NCI-H69 (cell line): Measurements from ENCODE around the gene MRPL10.

ENCODE experiments used
- DNase-seq: peaks from one replicate; lab custom pipeline; 2025; lab: John Stamatoyannopoulos, UW

MRPL10 gene

DNA sequence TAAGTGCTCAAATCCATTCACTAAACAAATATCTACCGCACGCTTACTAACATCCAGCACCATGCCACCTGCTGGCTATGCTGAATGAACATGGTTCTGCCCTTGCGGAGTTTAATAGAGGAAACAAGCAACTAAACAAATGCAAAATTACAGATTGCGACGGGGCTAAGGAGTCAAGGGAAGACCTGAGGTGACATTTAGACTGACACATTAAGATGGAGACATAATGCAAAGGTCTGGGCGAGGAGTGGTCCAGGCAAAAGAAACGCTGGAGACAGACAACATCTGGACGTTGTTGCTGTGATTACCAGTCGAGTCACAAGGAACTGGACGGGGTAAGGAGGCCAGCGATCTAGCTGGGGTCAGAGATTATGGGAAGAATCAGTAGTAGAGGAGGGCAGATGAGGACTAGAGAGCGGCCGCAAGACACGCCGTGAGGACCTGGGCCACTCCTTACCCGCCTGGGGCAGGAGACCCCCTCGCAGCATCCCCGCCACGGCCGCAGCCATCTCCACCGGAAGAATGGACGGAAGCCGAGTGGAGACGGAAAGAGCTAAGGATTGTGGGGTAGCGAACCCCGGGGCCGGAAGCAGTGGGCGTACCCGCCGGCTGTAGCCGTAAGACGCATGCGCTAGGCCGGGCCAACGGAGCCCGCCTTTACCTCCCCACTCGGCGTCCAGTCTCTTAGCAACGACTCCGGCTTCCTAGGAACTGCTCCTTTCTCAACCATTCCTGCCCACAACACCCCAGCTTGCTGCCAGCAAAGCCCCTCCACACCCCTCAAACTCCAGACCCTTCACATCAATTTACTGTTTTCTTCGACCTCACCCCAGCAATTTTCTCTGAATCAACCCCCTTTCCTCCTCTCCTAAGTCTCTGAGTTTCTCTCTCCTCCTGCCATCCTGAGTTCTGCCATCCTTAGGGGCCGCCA lies at the start of gene MRPL10, which contains the start of gene LRRC46:
Gene MRPL10 (minus strand): TSS at position 539 of the 931 bp plus-strand sequence. CDS start 30 bp downstream, at position 509.
Gene LRRC46 (plus strand): TSS at position 668 of the 931 bp plus-strand sequence. CDS start 320 bp downstream, outside the sequence.
- peak; percentile 98 for DNase-seq

DNA sequence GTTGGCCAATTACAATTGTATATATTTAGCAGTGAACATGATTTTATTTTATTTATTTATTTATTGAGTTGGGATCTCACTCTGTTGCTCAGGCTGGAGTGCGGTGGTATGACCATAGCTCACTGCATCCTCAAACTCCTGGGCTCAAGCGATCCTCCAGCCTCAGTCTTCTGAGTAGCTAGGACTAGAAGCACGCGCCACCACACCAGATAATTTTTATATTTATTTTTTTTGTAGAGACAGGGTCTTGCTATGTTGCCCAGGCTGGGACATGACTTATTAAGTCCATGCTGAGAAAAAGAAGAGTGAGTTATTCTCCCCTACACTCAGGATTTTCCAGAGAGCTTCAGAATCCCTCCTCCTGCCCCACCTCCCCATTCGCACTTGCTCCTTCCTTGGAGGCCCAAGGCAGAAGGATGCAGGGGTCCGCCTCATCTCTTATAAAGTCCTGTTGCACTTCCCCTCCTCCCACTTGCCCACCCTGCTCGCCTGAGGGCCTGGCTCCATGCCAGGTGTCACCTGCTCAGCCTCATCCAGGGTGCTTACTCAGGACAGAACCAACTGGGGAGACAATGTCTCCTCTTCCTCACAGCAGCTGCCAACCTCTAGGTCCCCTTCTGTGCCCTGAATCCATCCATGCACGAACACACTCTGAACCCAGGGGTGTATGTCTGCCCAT lies 48.6 kb upstream of the MRPL10 start:
- DNase-seq, result peak; percentile 46

DNA sequence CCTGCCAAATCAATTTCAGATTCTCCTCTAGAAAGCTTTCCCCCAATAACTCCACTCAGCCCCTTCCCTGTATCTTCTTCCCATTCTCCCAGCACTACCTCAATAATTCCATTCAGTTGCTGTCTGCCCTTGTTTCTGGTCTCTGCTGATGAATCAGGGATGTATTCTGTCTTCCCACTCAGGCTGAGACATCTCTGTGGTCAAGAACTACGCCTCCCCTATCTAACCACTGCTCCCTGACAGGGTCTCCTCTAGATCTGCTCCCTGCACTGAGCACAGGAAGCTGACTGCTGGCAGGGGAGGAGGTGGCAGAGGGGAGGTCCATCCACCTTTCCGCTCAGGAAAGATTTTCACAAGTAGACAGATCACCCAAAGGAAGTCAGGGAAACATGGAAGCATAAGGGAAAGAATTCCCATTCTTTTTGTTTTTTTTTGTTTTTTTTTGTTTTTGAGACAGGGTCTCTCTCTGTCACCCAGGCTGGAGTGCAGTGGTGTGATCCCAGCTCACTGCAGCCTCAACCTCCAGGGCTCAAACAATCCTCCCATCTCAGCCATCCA lies 47.8 kb upstream of the MRPL10 start:
- peak; percentile 24 for DNase-seq

DNA sequence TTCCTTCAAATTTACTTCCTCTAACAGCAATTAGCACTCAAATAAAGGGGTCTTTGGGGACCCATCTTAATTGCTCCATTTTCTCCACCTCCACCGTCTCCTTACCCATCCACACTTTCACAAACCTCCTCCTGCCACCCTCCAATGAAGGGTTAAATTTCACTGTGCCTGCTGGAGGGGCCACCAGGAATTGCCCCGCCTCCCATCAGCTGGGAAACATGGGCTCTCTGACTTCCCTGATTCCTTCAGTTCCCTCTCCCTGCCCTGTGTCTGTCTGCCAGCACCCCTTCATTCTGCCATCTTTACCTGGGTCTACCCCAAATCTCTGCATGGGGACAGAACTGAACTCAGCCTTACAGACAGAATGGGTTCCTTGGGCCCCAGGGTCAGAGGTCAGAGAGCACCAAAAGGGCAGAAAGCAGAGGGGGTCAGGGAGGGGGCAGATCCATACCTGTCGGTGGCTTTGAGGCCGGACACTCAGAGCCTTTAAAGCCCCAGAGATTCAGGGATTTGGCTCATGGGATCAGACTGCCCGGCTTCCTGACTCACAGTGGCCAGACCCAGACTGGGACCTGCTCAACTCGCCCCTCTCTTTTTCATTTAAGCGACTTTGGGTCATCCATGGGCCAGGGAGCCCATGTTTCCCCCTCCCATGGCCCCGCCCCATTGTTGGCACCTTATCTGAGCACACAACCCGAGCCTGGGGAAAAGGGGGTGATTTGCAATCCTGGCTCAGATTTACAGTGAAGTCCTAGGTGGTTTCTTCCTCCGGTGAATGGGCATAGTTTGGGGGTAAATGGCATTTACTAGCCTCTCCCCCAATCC lies 47.1 kb upstream of the MRPL10 start:
- DNase-seq, result no peak

DNA sequence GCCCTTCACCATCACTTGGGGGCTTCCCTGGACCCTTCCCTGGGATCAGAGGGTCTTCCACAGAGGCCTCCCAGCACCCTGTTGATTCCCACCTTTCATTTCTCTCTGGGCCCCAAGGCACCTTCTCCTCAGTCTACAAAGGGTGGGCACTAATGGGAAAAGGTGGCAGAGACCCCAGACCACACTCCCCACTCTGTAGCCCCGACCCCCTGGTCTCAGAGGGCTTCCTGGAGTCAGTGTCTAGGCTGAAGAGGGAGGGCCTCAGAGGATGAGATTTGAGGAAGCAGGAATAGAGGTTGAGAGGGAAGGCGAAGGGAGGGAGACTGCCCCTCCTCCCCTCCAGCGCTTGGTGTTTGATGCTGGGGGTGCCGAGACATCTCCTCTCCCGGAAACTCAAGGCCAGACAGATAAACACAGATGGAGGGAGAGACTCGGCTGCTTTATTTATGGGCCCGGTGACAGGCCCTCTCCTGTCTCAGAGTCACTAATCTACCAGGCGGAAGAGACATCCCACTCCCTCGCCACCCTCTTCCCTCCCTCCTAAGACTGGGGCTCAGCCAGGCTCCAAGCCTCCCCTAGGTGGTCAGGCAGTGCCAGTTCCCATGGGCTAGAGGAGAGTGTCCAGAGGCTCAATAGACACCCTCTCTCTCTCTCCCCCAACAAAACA lies 46.2 kb upstream of the MRPL10 start:
- peak; percentile 38 for DNase-seq

DNA sequence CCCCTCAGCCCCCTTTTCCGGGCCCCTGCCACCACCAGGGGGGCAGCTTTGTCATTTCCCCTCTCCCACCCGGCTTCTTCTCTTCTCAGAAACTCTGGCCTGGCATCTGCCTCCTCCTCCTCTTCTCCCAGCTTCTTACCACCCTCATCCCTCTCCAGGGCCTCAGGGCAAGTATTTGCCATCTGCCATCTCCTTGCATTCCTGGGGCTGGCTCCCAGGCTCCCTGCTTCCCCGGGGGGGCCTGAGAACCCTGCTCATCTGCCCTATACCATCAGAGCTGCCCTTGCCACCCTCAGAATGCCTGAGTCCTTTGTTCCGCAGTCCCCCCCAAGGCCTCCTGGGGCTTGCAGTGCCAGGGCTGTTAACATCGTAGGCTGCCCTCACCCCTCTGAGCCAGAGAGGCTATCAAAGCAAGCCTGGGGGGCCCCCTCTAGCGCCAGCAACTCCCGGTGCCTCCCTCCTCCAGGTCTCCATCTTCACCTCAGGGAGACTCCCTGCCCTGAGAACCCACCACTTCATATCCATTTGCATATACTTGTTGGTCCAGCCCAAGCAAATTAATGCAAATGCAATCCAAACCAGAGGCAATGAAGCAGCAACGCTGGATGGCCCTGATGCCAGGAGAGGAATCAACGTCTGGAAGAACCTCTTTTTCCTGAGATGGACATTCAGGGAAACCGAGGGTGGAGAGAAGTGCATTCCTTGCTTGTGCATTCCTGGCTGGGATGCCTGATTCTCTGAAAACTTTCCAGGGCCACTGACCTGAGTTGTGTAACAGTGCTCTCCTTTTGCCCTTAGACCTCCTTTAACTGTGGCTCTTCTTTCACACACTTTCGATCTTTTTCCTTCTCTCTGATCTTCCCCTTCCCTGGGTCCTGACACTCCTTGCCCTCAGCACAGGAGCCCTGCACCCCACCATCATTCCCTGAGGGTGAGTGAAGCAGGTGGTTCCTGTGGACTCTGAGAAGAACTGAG lies 44.0 kb upstream of the MRPL10 start:
- peak; percentile 83 for DNase-seq

DNA sequence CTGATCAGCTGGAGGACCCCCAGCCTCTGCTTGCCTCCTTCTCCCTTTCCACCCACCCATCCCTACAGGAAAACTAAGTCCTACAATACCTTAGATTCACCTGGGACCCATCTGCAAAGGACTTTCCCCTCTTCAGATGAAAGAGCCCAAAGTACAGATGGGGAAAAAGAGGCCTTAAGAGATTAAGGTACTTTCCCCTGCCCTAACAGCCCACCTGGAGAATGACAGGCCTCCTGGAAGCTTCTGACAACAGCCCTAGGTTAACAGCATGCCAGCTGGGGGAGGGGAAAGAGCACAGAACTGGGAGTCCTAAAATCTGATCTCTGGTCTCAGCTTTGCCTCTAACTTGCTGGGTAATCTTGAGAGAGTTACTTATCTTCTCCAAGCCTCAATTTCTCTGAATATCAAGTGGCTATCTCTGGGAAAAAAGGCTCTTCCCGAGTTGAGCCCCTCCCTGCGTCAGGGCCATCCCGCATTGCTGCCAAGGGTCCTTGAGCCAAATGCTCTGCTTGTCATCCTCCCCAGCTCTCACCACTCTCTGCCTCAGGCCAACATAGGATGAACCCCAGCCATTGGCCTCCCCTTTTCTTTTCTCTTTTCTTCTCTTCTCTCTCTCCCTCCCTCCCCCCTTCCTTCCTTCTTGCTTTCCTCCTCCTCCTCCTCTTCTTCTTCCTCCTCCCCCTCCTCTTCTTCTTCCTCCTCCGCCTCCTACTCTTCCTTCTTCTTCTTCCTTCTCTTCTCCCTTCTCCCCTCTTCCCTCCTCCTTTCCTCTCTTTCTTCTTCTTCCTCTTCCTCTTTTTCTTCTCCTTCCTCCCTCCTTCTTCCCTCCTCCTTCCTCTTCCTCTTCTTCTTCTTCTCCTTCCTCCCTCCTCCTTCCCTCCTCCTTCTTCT lies 42.1 kb upstream of the MRPL10 start:
- peak; percentile 55 for DNase-seq

DNA sequence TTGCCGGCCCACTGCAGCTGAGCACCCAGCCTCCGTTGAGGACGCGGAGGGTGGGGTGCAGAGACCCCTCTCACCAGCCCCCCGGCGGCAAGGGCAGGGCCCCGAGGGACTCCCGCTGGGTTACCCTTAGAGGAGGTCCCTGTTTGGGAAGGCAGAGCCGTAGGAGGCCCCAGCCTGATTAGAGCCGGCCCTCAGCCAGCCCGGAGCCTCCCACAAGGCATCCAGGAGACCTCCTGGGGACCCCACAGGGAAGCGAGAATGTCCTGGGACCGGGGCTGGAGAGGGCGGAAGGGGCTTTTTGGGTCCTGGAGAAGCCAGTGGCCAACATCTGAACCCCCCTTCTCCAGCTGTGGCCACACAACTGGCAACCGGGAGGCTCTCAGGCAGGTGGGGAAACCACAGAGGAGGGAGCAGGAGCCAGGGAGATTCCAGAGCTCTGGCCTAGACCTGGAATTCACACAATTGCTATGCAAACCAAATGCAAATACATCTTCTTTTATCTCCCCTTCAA lies 41.4 kb upstream of the MRPL10 start:
- DNase-seq, result peak; percentile 78

DNA sequence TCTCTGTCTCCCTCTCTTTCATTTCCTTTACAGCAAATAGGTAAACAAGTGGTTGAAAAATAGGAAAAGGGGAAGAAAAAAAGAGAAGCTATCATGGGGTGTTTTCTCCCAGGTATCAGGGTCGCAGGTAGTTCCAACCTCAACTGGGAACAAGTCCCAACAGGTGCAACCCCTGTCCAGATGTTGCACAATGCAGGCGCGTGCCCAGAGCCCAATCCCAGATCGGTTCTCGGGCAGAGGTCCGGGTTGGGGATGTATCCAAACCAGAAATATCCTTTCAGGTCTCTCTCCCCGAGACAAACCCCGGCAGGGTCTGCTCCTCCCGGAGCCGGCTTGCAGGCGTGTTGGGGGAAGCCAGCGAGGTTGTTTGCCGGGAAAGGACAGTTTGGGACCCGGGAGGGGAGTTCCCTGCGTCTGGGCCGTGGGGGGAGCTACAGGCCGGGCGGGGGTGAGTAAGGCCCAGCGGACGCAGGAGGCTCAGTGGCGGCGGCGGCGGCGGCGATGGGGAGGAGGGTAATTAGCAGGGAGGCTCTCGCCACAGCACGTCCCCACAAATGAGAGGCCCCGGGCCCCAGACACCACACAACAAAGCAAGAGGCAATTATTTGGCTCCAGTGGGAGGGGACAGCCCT lies 40.8 kb upstream of the MRPL10 start:
- peak; percentile 94 for DNase-seq

DNA sequence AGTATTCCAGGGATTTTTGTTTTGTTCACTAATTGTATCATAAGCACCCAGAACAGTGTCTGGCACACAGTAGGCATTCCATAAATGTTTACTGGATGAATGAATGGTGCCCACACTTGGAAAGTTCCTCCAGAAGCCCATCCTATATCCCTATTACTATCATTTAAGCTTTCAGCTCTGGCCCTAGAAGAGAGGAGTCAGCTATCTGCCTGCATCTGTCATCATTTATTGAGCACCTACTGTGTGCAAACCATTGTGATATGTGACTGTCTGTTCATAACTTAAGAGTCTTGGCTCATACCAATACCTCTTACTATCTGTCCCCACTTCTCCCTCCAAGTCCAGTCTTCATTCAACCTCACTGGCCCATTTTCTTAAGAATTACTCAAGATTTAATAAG lies 39.7 kb upstream of the MRPL10 start:
- DNase-seq, result no peak

DNA sequence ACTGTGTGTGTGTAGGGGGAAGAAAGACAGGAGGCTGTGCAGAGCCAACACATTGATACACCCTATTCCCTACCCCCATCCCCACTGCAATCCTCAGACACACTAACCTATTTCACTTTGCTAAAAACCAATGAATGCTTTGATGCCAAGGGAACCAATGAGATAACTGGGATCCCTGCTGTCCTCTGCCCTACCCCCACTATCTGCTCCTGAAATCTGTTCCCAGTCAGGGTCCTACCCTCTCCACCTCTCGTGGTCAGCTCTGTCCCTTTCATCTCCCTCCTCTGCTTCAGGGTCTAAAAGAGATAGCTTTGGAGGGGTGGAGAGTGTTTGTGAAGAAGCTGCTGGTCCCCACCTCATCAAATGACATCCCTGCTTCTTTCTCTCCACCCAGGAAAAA lies 38.7 kb upstream of the MRPL10 start:
- peak; percentile 46 for DNase-seq

DNA sequence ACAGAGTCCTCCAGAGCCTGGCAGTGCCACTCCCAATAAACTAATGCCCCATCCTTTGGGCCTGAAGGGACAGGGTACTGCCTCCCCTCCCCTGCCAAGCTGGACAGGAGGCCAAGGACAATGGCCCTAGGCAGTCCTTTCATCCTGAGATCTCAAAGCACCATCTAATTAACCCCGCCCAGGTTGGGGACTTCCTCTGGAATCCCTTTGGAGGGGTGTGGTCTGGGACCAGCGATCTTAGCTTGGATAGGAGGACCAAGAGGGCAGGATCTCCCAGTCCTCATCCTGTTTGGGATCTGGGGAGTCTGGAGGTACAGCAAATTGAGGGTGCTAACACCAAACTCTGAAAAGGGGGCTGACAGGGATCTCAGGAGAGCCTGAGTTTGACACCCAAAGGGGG lies 37.8 kb upstream of the MRPL10 start:
- peak; percentile 77 for DNase-seq

DNA sequence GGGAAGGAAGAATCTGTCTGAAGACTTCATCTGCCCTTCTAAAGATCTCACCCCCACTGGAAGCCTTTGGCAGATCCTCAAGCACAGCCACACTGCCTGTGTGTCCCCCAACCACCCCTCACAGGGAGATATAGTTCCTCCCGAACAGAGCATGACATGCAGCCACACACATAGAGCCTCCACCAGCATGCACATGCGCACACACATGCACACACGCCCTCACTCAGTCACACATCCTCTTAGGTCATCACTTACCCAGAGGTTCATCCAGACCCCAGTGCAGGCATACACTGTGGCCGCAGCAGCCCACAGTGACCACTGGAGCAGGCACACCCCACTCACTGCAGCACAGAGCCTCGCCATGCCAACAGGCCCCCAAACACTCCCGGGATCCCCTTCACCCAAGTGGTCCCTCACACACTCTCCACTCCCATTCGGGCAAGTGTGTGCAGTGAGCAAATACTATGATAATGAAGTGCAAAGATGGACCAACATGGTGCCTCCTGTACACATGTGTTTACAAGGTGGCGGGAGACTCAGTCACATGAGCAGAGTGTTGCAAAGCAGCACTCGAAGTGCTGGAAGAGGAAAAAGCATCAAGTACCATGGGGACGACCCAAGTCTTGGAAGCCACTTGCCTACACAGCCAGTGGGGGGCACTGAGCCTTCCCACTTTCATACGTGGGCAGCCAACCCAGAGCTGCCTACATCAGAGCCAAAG lies 36.6 kb upstream of the MRPL10 start:
- no peak for DNase-seq

DNA sequence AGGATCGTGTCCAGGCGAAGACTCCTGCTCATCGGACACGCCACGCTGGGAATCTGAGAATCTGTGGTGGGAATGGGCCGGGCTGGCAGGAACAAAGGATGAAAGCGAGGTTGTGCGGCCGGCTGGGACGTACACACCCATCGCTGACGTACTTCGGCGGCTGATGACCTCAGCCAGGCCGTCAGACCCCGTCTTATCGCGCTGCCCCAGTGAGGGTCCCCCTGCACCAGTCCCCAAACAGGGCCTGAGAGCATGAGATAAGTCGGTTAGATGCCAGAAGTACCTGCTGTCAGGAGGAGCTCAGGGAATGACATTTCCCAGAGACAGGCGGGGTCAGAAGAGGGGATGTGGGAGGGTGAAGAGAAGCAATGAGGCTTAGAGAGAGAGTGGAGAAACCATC lies 35.6 kb upstream of the MRPL10 start:
- no peak for DNase-seq

DNA sequence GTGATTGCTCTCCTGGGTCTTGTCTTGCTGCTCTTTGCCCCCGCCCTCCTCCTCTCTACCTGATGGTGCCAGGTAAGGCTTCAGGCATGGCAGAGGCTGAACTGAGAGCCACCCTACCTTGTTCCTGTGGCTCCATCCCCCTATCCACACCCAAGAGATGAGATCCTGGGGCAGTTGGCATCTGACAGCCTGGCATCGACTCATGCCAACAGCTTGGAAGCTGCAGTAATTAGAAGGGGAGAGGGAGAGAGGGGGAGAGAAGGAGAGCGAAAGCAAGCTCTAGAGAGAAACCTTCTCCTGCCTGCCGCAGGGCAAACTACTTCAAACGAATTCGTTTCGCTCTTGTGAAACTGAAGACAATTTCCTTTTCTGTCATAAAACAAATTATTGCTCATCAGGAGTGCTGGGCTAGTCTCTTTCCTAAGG lies 33.5 kb upstream of the MRPL10 start:
- peak; percentile 74 for DNase-seq

DNA sequence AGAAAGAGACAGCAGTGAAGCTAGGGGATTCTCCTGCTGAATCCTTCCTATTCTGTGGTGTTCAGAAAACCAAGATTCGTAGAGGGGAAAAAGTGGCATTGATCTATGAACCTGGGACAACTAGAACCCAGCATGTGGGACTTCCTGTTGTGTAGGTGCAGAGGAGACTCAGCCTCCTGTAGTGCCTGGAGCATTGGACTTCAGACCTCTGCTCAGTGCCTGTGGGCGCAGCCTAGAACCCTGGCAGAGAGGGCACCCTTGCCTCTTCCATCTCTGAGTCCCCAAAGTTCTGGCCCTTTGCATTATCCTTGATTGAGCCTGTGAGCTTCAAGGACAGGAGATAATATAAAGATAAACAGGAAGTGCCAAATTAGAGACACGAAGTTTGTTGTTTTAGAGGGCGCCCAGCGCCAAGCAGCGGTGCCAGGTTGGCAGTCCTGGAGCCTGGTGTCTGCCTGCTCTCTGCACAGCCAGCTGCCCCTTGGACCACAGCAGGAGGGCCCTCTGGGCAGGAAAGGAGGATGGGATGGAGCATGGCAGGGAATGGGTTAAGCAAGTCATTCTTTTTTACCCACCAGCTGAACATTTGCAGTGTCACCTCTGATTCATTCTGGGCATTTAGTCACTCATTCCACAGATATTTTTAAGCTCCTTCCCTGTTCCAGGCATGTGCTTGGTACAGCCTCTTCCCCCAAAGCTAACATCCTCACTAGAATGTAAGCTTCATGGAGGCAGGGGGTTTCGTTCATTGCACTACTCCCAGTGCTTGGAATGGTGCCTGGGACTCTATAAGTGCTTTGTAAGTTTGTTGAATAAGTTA lies 31.5 kb upstream of the MRPL10 start:
- DNase-seq, result peak; percentile 78

DNA sequence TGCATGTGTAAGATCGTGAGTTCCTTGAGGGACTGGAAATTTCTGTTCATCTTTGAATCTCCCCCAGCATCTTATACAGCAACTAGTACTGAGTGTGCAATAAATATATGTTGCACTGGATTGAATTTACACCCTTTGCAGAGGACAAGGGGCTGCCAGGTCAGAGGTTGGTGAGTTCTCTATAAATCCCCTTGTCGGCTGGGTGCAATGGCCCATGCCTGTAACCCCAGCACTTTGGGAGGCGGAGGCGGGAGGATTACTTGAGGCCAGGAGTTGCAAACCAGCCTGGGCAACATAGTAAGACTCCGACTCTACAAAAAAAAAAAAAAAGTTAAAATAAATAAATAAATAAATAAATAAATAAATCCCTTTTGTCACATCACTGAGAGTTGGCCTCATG lies 29.0 kb upstream of the MRPL10 start:
- no peak for DNase-seq
